ENCODE results near the gene SAFB.

- TF ChIP-seq KDM5A (IDR thresholded peaks at IDR 0.05) (no peak), BHLHE40 (IDR thresholded peaks at IDR 0.05; ENCODE audit: low read depth, low read length) (no peak), PBX3 (IDR thresholded peaks at IDR 0.05) (no peak), MYC (IDR thresholded peaks at IDR 0.05; ENCODE audit: borderline replicate concordance, low read length) (no peak), REST (IDR thresholded peaks at IDR 0.05) (no peak), CHD4 (IDR thresholded peaks at IDR 0.05; ENCODE audit: borderline replicate concordance) (no peak), CTCF (IDR thresholded peaks at IDR 0.05) (no peak), EHMT2 (IDR thresholded peaks at IDR 0.05; ENCODE audit: low read depth) (no peak), HMGXB4 (CRISPR knock-in tag; IDR thresholded peaks at IDR 0.05; ENCODE audit: borderline replicate concordance) (no peak), CEBPB (IDR thresholded peaks at IDR 0.05) (no peak), ATOH8 (CRISPR knock-in tag; IDR thresholded peaks at IDR 0.05; ENCODE audit: low read depth) (no peak)
Measured at GRCh38 chr19:5594521-5594950, 28.3 kb upstream of the SAFB start.
